ENCODE measurements around the gene CAPNS2.
"Not testable (repeated sequence)": the region's sequence is repeated elsewhere in the genome, so short reads cannot be mapped to it uniquely, and the experiment has no call there.

Gene CAPNS2

GRCh38 chr16:55569025-55569424, 2.5 kb downstream of the CAPNS2 start:
- DNase-seq = no peak

GRCh38 chr16:55570159-55570558, 3.7 kb downstream of the CAPNS2 start:
- no peak for DNase-seq

GRCh38 chr16:55571191-55571897, 4.9 kb downstream of the CAPNS2 start:
- no peak for DNase-seq

DNA sequence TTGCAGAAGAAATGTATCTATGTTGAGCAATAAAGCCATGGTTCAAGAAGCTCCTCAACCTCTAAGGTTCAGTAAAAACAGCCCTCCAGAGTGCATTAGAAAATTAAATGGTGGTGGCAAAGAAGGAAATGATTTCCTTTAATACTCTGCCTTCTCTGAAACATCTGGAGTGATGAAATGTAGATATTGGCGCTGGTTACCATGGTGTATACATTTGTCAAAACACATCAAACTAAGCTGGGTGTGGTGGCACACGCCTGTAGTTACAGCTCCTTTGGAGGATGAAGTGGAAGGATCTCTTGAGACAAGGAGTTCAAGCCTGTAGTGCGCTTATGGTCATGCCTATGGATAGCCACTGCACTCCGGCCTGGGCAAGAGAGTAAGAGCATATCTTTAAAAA, 6.0 kb downstream of the CAPNS2 start:
- no peak for DNase-seq

DNA sequence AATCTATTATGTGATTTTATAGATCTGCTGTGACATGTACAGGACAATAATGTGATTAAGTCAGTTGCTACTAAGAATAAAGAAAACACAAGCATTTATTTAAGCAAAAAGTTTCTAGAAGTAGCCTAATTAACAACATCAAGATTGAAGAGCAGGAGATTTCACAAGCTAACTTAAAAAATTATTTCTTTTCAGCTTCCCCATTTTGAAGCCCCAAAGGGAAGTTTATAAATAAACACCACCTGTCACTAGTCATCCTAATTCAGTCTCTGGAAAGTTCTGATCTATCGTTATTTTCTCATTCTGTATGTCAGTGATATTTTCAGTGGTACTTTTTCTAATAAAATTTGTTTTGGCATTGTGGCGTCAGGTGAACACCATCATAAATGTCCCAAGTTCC, 8.3 kb downstream of the CAPNS2 start:
- no peak for DNase-seq

- DNase-seq = no peak
These were observed 9.0 kb downstream of the CAPNS2 start for GRCh38 chr16:55575496-55575895.

- DNase-seq = no peak
These were observed 9.9 kb downstream of the CAPNS2 start for GRCh38 chr16:55576384-55576783.

DNA sequence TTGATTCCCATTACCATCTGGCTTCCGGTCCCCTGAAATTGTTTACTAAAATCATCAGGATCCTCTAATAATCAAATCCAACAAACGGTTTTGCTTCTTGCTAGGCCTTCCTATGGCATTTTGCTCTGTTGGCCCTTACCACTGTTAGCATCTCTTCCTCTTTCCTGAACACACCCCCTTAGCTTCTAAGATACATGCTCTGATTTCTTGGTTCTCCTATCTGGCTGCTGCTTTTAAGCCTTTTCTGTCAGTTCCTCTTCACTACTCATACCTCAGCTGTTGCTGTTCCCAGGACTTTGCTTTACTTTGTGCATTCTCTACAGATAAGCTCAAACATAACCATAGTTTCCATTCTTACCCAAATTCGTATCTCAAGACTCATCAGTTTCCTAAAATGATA, 11.4 kb downstream of the CAPNS2 start:
- no peak for DNase-seq

DNA sequence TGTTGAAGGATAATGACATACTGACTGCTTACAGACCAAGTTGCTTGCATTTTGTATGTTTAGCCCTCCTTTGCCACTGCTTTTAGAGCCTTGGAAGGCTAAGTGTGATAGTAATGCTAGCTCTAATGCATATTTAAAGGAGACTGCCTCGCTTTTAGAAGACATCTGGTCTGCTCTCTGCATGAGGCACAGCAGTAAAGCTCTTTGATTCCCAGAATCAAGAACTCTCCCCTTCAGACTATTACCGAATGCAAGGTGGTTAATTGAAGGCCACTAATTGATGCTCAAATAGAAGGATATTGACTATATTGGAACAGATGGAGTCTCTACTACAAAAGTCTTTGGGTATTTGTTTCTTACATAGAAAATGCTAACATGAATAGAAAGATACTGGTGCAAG, 19.1 kb downstream of the CAPNS2 start:
- no peak for DNase-seq

DNA sequence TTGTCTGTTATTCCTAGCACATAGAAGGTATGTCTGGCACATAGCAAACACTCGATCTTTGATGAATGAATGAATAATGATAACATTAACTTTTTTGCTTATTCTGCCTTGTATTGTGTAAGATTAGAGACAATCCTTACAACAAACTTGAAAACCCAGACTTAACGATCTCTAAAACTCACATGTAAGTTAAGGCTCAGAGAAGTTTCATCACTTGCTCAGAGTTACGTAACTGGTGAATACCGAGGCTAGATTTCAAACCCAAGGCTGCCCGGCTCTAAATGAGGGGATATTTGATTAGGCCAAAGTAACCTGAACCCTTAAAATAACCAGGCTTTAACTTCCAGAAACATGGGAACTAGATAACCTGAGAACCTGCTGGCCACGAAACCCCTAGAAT, 22.3 kb downstream of the CAPNS2 start:
- DNase-seq = no peak

DNA sequence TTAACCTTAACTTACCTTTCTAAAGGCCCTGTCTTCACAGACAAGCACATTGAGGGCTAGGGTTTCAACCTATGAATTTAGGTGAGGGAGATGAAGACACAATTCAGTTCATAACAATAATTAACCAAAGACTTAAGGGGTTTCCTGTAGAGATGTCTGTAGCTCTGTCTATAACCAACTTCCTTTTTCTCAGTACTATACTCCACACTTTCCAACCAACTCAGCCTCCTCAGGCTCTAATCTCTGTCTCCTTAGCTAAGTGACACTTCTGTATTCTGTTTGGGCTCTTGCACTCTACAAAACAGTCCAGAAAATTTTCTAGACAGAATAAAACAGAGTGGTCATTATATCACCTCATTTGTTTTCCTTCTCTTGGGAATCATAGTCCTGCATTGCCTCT, 25.8 kb downstream of the CAPNS2 start:
- DNase-seq = no peak

- DNase-seq = no peak
These were observed 31.4 kb downstream of the CAPNS2 start for GRCh38 chr16:55597928-55598327.

GRCh38 chr16:55605754-55606336, 39.4 kb downstream of the CAPNS2 start:
- no peak for DNase-seq

DNA sequence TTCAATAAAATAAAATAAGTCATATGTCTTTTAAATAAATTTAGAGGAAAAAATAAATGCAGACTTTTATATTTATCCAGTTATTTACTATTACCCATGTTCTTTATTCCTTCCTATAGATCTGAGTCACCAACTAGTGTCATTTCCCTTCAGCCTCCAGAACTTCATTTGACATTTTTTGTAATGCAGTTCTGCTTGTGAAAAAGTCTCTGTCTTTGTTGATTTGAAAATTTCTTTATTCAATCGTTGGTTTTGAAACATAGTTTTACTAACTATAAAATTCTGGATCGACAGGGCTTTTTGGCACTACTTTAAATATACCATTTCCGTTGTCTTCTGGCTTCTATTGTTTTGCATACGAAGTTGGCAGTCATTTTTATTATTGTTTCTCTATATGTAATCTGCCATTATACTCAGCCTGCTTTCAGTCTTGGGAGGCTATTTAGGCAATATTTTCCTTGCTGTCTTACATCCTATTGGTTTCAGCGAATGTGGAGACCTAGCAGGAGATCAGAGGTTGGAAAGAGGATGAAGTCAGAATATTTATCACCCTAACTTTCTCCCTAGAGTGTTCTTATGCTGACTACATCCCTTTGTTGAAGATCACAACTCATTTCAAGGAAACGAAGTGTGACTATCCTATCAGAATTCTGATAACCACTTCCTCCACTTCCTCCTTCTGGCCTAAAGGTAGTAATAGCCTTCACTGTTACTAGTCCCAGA, 47.3 kb downstream of the CAPNS2 start:
- DNase-seq = no peak

- no peak for DNase-seq
These were observed 48.6 kb downstream of the CAPNS2 start for GRCh38 chr16:55615071-55615470.

DNA sequence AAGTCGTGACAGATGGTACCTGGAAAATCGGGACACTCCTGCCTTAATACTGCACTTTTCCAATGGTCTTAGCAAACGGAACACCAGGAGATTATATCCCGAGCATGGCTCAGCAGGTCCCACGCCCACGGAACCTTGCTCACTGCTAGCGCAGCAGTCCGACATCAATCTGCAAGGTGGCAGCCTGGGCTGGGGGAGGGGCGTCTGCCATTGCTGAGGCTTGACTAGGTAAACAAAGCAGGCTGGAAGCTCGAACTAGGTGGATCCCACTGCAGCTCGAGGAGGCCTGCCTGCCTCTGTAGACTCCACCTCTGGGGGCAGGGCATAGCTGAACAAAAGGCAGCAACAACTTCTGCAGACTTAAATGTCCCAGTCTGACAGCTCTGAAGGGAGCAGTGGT, 49.2 kb downstream of the CAPNS2 start:
- DNase-seq = not testable (repeated sequence)
